K562 (cell line): Measurements from ENCODE around the gene UNC5B. TPM values are rescaled to one million over a fixed set of nuclear protein-coding genes. Genes with fewer than 3 reads are reported as not detected.
A peak's percentile ranks its signal among the peaks of the same experiment; 100 is the strongest.

Experiments used
- CBX3 ChIP-seq, 2 experiments: IDR thresholded peaks; 1 replicate in 1 of 2; 2 replicates in 1 of 2; pipeline ENCODE4 v1.6.1; 2012; ENCODE audit warnings: inconsistent platforms in 2 of 2, low read length in 2 of 2, borderline replicate concordance in 1 of 2, control low read depth in 1 of 2
- FOXP1 ChIP-seq: sonication (generic); formaldehyde crosslinking; IDR thresholded peaks from 2 replicates; pipeline ENCODE4 v1.8.0; 2022; ENCODE audit warnings: mild to moderate bottlenecking, missing genetic modification reagents
- JUN ChIP-seq, 2 experiments: sonication (generic) in 1 of 2; formaldehyde crosslinking in 1 of 2; IDR thresholded peaks; 2 replicates each; pipeline versions ENCODE4 v1.6.1 to v1.8.0; 2012 to 2022; ENCODE audit warnings: borderline replicate concordance in 2 of 2, mild to moderate bottlenecking in 2 of 2, improper control_type of control experiment in 1 of 2, low read depth in 1 of 2, low read length in 1 of 2, missing genetic modification reagents in 1 of 2
- JUND ChIP-seq, 2 experiments: IDR thresholded peaks; 2 replicates in 1 of 2; 3 replicates in 1 of 2; pipeline ENCODE4 v1.6.1; 2011; ENCODE audit warnings: borderline replicate concordance in 2 of 2, low read depth in 2 of 2, low read length in 2 of 2, improper control_type of control experiment in 1 of 2, missing biosample characterization in 1 of 2, missing genetic modification characterization in 1 of 2, missing genetic modification reagents in 1 of 2
- MAZ ChIP-seq, 2 experiments: fragments of 450-650 bp in 1 of 2; sonication (generic) in 1 of 2; formaldehyde crosslinking; IDR thresholded peaks in 1 of 2; conservative IDR thresholded peaks in 1 of 2; 2 replicates each; pipeline versions ENCODE4 v1.4.0 to v1.5.0; 2020; ENCODE audit warnings: mild to moderate bottlenecking in 1 of 2, missing genetic modification reagents in 1 of 2
- NCOA1 ChIP-seq: fragments of 450-650 bp; IDR thresholded peaks from 2 replicates; pipeline ENCODE4 v1.6.1; 2016; ENCODE audit warnings: low read depth
- OTX1 ChIP-seq: fragments of 450-650 bp; formaldehyde crosslinking; IDR thresholded peaks from 2 replicates; pipeline ENCODE4 v1.4.0; 2022; ENCODE audit warnings: mild to moderate bottlenecking
- RAD21 ChIP-seq, 2 experiments: fragments of 250-450 bp in 1 of 2; fragments of 450-650 bp in 1 of 2; sonication (Bioruptor Pico) in 1 of 2; formaldehyde crosslinking in 1 of 2; IDR thresholded peaks in 1 of 2; conservative IDR thresholded peaks in 1 of 2; 2 replicates each; pipeline versions ENCODE4 v1.4.0 to v1.8.0; 2020 to 2022; ENCODE audit warnings: mild to moderate bottlenecking in 2 of 2, moderate library complexity in 1 of 2
- RBM17 ChIP-seq: fragments of 200-400 bp; formaldehyde crosslinking; IDR thresholded peaks from 2 replicates; pipeline ENCODE4 v1.6.1; 2017; ENCODE audit warnings: low read depth, mild to moderate bottlenecking, low read length, borderline replicate concordance
- SMC3 ChIP-seq: conservative IDR thresholded peaks from 2 replicates; pipeline ENCODE4 v1.6.1; 2011; ENCODE audit warnings: low read depth, low read length, improper control_type of control experiment; ENCODE audit not compliant: insufficient read depth
- THAP12 ChIP-seq: fragments of 250-450 bp; sonication (Bioruptor Pico); IDR thresholded peaks from 2 replicates; pipeline ENCODE4 v1.9.0; 2021; ENCODE audit warnings: mild to moderate bottlenecking, inconsistent platforms
- UBTF ChIP-seq, 2 experiments: IDR thresholded peaks; 2 replicates each; pipeline ENCODE4 v1.6.1; 2012; ENCODE audit warnings: improper control_type of control experiment in 2 of 2, low read depth in 2 of 2, low read length in 2 of 2, borderline replicate concordance in 1 of 2
- VEZF1 ChIP-seq: fragments of 200-800 bp; sonication (Bioruptor generic); IDR thresholded peaks from 2 replicates; pipeline ENCODE4 v1.6.1; 2017; ENCODE audit warnings: missing genetic modification characterization, missing compliant biosample characterization
- ZNF174 ChIP-seq: fragments of 250-450 bp; sonication (Bioruptor Pico); IDR thresholded peaks from 2 replicates; pipeline ENCODE4 v1.4.0; 2020; ENCODE audit warnings: mild to moderate bottlenecking
- ZNF740 ChIP-seq, 3 experiments: fragments of 200-800 bp in 1 of 3; sonication (Bioruptor generic) in 1 of 3; sonication (generic) in 1 of 3; formaldehyde crosslinking in 1 of 3; IDR thresholded peaks; 2 replicates each; pipeline versions ENCODE4 v1.6.1 to v1.8.0; 2016 to 2022; ENCODE audit warnings: mild to moderate bottlenecking in 2 of 3, missing compliant biosample characterization in 2 of 3, missing genetic modification characterization in 2 of 3, missing genetic modification reagents in 1 of 3
- polyA plus RNA-seq, 8 experiments: library from polyadenylated mRNA; depleted of rRNA in 4 of 8; stranded (reverse) in 5 of 8; unstranded in 3 of 8; fragments of >200 nt; fragmentation: Nextera tagmentation in 2 of 8; fragmentation: Illumina TruSeq in 1 of 8; extraction: Ambion mirVana in 2 of 8; extraction: Trizol in 1 of 8; gene quantifications; 2 replicates each; pipeline versions ENCODE4 v1.2.1 to v1.2.3, GENCODE V29; 2011 to 2014; ENCODE audit warnings: inconsistent platforms in 1 of 8, missing spikeins in 1 of 8
- total RNA-seq, 7 experiments: library from RNA; depleted of rRNA in 6 of 7; stranded (reverse); fragments of >200 nt in 6 of 7; fragmentation: Illumina TruSeq in 2 of 7; extraction: Trizol in 2 of 7; gene quantifications; 2 replicates each; pipeline versions ENCODE4 v1.2.1 to v1.2.3, GENCODE V29; 2011 to 2021; ENCODE audit warnings: low replicate concordance in 1 of 7

The UNC5B gene
- total and polyA plus RNA-seq, 9 of the 15 experiments (the other 6 are each of a cell fraction or from before 2014, with no cell fraction given): 0.10 to 8.4 (median 2.1) TPM

- 0 out of 4 replicates have a peak, but pooled peaks of 1 of the 2 experiments have one; percentile 60 for TF ChIP-seq UBTF (IDR thresholded peaks at IDR 0.05; ENCODE audit: borderline replicate concordance in 1 of 2, low read depth in 2 of 2, low read length in 2 of 2)
- no peak for TF ChIP-seq NCOA1
- no peak for TF ChIP-seq CBX3 (IDR thresholded peaks at IDR 0.05; ENCODE audit: borderline replicate concordance in 1 of 2, low read length in 2 of 2)
- no peak for TF ChIP-seq ZNF740 (CRISPR knock-in tag; IDR thresholded peaks at IDR 0.05)
- 0 out of 4 replicates have a peak, but pooled peaks of 1 of the 2 experiments have one; percentile 21 for TF ChIP-seq ZNF740 (tag; IDR thresholded peaks at IDR 0.05)
- TF ChIP-seq MAZ (CRISPR knock-in tag; conservative IDR thresholded peaks at IDR 0.05 in 1 of 2, IDR thresholded peaks at IDR 0.05 in 1 of 2): 0 out of 4 replicates have a peak, but pooled peaks of 1 of the 2 experiments have one; percentile 19
- no peak for TF ChIP-seq RBM17
- peak; percentile 62 for TF ChIP-seq THAP12
- peak; percentile 80 for TF ChIP-seq JUND (IDR thresholded peaks at IDR 0.05; ENCODE audit: borderline replicate concordance, low read depth, low read length)
- TF ChIP-seq JUND (tag; IDR thresholded peaks at IDR 0.05; ENCODE audit: borderline replicate concordance, low read depth, low read length): peak; percentile 42; the same call in 1 of the 3 replicates
- TF ChIP-seq OTX1: peak; percentile 63; the same call in 1 of the 2 replicates
- peak; percentile 67; the same call in 1 of the 2 replicates for TF ChIP-seq JUN (IDR thresholded peaks at IDR 0.05; ENCODE audit: borderline replicate concordance, low read depth, low read length)
- TF ChIP-seq JUN (CRISPR knock-in tag; IDR thresholded peaks at IDR 0.05; ENCODE audit: borderline replicate concordance): peak; percentile 72
- peak; percentile 62 for TF ChIP-seq SMC3
- TF ChIP-seq FOXP1 (CRISPR knock-in tag): 0 out of 2 replicates have a peak, but pooled peaks have one; percentile 25
- no peak for TF ChIP-seq ZNF174 (CRISPR knock-in tag)
- peak; percentile 68 for TF ChIP-seq VEZF1 (CRISPR knock-in tag)
- TF ChIP-seq RAD21 (CRISPR knock-in tag; conservative IDR thresholded peaks at IDR 0.05 in 1 of 2, IDR thresholded peaks at IDR 0.05 in 1 of 2): peak; percentile 39 to 58
These were observed 58.2 kb downstream of the UNC5B start (continued) for GRCh38 chr10:71270301-71271220.
